T47D (cell line): Measurements from ENCODE around the gene MAJIN.
"Not testable (repeated sequence)": the region's sequence is repeated elsewhere in the genome, so short reads cannot be mapped to it uniquely, and the experiment has no call there.

Experiments used
- DNase-seq, 2 experiments: peaks; one replicate each; pipeline versions ENCODE4 v3.0.0 to v3.0.0-alpha.2; 2011 to 2012; ENCODE audit warnings: low read depth in 1 of 2, low spot score in 1 of 2
- JUND ChIP-seq: IDR thresholded peaks from 2 replicates; pipeline ENCODE4 v1.6.1; 2012; ENCODE audit warnings: low read depth
- in situ Hi-C: cut with HindIII; loops from 2 replicates; pipeline ENCODE4 v1.10.0; 2016; ENCODE audit warnings: low sequenced_read_pairs, low pct_unique_long_range_greater_than_20kb

The MAJIN gene

DNA sequence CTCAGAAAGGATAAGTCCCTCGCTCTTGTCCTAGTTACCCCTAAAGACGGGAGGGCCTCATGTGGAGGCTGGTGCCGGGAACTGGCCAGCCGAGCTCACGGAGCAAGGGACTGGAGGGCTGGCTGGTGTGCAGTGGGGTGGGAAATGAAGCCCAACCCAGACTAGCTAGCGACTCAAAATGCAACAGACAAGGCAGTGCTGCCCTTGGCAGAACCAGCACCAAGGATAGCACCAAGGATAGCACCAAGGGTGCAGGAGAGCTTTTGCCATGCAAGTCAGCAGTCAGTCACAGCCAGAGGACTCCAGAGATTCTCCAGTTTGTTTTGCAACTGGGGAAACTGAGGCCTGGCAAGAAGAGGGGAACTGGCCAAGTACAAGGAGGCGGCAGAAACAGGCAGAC is 31.4 kb upstream of the MAJIN start:
- in situ Hi-C loops = no loop called here
- no peak for TF ChIP-seq JUND
- DNase-seq = peak; percentile 70 to 71

DNA sequence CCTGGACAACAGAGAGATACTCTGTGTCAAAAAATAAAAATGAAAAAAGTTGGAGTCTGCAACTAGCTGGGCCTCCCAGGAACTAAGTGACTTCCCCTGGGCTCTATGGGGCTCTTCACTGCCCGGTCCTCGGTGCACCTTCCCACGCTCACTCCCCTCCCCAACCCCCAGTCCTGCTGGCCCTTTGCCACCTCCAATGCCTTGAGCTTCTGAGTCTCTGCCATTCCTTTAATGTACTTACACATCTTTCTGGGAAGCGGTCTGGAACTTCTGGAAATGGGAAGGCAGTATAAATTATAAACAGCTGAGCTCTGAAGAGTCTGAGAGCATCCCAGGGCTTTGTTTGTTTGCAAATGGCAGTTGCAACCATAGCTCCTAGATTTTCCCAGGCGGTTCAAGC is 30.8 kb upstream of the MAJIN start:
- TF ChIP-seq JUND = no peak
- no peak for DNase-seq
- in situ Hi-C loops = no loop called here

DNA sequence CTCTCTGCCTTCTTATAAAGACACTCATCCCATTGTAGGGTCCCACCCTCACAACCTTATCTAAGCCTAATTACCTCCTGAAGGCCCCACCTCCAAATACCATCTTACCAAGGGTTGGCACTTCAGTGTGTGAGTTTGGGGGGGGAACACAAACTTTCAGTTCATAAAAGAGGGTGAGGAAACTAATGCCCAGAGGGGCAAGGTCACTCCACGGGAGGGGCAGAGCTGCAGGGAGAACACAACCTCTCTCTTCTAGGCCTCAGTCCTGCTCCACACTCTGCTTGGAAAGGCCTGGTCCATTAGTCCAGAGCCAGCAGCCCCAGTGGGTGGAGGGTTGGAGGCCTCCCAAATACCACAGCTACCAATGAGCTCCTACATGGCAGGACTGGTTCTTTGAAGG is 27.6 kb upstream of the MAJIN start:
- DNase-seq = no peak
- no peak for TF ChIP-seq JUND
- in situ Hi-C loops = no loop called here

DNA sequence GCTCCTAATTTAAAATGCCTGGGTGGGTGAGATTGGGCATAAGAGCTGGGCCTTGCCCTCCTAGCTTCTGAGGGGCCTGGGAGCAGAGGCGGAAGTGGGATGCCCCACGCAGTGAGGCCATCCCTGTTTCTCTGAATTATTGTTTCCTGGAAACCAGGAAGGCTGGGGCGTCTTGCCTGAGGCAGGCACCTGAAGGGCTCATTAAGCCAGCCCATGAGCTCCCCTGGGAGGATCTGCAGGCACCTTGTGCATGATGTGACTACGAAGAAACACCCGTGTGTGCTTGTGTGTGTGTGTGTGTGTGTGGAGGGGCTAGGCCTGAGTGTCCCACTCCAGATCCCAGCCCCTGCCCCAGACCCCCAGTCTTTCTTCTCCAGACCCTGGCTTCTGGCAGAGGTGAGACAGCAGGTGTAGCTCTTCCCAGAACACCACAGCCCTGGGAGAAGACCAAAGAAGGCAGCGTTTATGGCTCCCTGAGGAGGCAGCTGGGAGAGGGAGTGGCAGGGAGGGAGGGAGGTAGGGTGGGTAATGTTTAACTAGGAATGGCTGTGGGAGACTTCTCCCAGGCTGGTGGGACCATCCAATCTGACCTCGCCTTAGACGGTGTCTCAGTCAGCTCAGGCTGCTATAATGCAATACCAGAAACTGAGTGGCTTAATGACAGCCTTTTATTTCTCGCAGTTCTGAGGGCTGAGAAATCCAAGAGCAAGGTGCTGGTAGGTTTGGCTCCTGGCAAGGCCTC is 27.0 kb upstream of the MAJIN start:
- in situ Hi-C loops = no loop called here
- no peak for TF ChIP-seq JUND
- DNase-seq = no peak

DNA sequence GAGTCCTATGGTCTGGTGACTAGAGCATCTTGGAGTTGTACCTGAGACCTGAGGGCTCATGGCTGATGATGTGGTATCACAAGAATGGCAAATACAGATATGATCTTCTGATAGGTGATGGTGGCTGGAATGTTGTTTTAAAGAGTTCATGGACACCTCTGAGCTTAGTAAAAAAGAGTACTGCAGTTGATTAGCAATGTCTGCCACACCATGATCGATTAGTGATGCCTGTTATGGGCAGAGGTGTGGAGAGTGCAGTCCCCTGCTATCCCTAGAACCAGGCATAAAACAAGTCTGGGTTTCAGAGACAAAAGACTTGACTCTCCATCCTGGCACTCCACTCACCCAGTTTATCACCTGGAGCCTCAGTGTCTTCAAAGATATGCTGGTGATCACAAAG is 26.2 kb upstream of the MAJIN start:
- TF ChIP-seq JUND = no peak
- peak in 1 of 2 experiments; percentile 58 for DNase-seq
- in situ Hi-C loops = no loop called here

DNA sequence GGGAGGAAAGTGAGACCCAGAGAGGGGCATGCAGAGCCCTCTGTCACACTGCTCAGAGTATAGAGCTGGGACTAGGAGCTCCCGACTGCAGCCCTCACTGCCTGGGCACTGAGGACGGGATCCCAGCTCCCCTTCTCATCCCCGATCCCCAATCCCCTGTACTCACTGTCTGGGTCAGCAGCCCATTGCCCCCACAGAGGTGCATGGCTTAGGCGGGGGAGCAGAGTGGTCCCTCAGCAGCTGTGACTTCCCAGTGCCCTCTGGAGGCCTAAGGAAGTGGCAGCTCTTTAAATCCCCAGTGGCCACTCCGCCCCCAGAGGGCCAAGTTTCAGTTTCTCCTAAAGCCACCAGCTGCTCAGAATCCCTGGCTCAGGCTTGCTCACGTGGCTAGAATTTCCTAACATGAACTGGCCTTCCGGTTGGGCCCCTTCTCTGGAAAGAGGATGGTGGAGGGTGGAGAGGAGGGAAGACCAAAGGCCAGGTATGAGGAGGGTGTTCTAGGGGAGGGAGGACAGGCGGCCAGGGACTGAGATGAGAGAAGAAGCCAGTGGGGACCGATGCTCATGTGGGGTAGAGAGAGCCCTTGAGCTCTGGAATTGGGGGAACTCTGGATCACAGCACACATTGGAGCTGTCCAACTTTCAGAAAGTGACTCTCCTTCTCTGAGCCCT is 24.9 kb upstream of the MAJIN start, which contains the start of gene BATF2:
Gene BATF2 (minus strand): TSS at position 262 of the 671 bp plus-strand sequence. CDS start 57 bp downstream, at position 205.
- in situ Hi-C loops = no loop called here
- DNase-seq = peak; percentile 86 to 94
- TF ChIP-seq JUND = no peak

DNA sequence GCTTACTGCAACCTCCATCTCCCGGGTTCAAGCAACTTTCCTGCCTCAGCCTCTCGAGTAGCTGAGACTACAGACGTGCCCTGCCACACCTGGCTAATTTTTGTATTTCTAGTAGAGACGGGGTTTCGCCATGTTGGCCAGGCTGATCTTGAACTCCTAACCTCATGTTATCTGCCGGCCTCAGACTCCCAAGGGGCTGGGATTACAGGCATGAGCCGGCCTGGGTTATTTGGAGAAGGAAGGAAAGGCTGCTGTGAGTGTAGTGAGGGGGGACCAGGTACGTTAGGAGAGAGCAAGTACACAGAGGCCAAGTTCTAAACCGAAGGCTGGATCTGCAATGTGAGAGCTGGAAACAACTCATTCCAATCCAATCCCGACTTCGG is 24.4 kb upstream of the MAJIN start:
- in situ Hi-C loops = no loop called here
- no peak for TF ChIP-seq JUND
- DNase-seq = no peak

DNA sequence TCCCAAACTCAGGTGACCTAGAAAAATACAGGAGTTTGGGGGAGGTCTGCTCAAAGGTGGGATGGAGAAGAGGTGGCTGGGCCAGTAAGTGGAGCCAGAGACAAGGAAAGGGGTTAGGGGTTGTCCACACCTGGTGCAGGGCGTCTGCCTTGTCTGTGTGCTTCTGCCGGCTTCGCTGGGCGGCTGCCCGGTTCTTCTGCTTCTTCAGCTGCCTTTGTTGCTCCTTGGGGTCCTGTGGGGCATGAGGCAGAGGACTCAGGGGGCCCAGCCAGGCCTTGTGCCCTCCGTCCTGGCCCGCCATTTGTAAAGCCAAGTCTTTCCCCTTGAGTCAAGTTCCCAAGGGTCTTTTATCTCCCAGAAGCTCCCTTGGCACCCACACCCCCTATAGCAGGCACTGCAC is 22.4 kb upstream of the MAJIN start:
- DNase-seq = no peak
- no peak for TF ChIP-seq JUND
- in situ Hi-C loops = no loop called here

DNA sequence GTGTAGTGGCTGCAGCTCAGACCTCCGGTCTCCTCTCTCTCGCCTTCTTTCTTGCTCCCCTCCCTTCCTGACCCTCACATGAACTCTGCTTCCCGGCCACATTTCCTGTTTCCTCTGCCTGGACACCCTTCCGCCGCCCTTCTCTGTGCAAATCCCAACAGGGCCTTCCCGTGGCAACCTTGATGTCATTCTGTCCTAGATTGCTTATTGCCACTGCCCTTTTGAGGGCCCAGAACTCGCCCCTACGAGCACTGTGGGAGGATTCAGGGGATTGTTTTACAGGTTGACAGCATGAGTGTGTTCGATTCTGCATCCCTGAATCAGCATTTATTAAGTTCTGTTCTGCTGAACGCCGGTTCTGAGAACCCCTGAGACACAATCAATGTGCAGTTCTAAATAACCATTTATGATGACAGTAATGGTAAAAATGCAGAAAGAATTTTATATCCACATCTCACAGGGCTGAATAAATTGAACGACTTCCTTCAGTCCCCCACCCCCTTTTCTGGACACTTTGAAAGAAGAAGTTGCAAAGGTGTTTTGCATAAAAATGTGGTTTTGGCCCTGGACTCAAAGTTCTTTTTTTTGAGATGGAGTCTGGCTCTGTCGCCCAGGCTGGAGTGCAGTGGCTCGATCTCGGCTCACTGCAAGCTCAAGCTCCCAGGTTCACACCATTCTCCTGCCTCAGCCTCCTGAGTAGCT is 18.5 kb upstream of the MAJIN start:
- in situ Hi-C loops = no loop called here
- no peak for DNase-seq
- TF ChIP-seq JUND = no peak

DNA sequence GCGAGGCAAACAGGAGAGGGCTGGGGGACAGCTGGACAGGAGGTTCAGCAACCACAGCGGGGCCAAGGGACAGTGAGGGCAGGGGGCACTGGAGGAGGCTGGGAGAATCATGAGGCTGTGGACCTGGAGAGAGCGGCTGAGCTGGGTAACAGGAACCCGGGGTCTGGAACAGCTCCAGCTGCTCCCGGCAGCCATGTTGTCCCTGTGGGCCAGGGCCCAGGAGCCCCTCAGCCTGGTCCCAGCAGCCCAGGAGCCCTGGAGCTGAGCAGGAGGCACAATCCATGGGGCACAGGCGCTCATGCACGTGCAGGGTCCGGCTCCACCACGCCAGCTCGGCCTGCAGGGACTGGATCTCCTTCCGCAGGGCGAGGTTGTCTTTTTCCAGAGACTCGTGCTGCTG is 17.5 kb upstream of the MAJIN start:
- no peak for DNase-seq
- TF ChIP-seq JUND = no peak
- in situ Hi-C loops = no loop called here

DNA sequence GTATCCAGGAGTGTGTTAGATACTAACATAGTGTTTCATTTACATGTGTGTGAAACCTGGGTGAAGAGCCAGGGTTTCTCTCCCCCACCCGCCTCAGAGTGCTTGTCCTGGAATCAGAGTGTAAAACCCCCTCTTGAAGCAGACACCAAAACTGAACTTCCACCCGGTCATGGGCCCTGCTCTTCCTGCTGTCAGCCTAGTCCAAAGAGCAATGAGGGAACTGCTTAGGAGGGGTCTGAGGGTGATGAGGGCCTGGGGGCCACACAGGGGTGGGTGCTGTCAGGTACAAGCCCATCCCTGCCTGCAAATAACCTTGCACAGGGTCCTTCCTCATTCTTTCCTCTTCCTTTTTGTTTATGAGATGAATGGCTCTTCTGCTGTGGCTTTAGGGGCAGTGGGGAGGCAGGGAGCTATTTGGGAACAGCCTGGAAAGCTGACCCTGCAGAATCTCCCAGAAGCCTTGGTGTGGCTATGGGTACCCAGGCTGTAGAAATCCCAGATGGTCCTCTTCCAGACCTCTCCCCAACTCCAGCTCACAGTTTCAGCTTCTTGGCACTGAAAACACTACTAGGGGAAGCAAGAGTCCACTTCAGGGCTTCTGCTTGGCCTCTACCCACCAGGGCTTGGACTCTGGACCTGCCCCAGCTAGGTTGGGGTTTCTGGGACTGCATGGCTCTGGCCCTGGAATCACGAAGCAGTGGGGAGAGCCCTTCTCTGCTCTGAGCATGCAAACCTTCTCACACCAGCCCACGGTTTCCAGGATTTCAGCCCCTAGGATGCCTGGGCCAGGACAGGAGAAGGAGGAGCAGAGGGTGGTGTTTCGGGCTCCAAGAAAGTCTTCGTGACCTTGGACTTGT is 16.3 kb upstream of the MAJIN start:
- DNase-seq = no peak
- TF ChIP-seq JUND = no peak

DNA sequence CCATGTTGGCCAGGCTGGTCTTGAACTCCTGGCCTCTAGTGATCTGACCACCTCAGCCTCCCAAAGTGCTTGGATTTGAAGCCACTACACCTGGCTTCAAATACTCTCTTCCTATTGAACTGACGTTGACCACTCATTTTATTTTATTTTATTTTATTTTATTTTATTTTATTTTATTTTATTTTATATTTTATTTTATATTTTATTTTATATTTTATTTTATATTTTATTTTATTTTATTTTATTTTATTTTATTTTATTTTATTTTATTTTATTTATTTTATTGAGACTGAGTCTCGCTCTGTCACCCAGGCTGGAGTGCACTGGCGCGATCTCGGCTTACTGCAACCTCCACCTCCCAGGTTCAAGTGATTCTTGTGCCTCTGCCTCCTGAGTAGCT is 11.4 kb upstream of the MAJIN start:
- in situ Hi-C loops, DNase-seq: not testable (repeated sequence)

More for the DNA sequence above, 16.3 kb upstream of the MAJIN start:
- in situ Hi-C loops = no loop called here
